Hematopoietic multipotent progenitor cell (in vitro differentiated cells): ENCODE results near the gene ADAMTS2. TPM values are rescaled to one million over a fixed set of nuclear protein-coding genes. Genes with fewer than 3 reads are reported as not detected.

Experiments
- DNase-seq, 3 donors: peaks; one replicate each; pipeline ENCODE4 v3.0.0-alpha.2; 2011 to 2015; ENCODE audit warnings: low read depth in 2 of 3, low spot score in 2 of 3
- total RNA-seq: library from RNA; depleted of rRNA; stranded (reverse); fragments of >200 nt; gene quantifications from one replicate; pipeline ENCODE4 v1.2.3, GENCODE V29; 2012

Gene ADAMTS2
- total RNA-seq = 0.27 TPM

DNA sequence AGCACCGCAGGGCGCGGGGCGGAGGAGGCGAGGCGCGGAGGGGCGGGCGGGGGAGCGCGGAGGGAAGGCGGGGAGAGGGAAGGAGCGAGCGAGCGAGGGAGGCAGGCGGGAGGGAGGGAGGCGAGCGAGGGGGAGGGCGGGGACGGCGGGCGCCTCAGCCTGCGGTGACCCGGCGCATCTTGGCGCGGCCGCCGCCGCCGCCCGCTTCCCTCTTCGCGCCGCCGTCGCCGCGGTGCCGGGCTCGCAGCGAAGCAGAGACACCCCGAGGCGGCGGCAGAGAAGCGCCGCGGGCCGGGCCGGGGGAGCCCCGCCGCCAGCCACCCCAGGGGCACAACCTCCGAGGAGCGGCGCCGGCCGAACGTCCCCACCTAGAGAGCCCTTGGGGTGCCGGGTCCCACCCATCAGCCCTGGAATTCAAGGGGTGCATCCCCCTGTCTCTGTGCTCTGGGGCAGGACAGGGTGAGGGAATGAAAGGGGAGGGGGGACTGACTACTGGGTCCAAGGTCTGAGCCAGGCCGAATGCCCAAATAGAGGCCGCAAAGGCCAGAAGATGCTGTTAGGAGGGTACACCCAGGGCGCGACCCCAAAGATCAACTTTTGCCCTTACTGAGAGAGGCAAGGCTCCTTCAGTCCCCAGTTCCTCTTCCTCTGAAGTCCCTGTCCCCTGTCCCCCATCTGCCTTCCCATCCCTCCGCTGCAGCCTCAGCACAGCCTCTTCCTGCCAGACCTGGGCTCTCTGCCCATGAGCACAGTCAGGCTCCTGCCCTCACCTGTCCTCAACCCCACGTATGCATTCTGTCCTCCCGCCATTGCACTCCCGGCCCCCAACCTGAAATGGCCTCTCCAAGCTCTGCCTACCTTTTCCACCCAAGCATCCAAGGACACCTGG lies at the start of gene ADAMTS2:
TSS of gene ADAMTS2 (minus strand) at position 29 of the 889 bp plus-strand sequence. CDS start 133 bp downstream, outside the sequence.
- DNase-seq = peak in 2 of 3 donors; percentile 62 to 69

DNA sequence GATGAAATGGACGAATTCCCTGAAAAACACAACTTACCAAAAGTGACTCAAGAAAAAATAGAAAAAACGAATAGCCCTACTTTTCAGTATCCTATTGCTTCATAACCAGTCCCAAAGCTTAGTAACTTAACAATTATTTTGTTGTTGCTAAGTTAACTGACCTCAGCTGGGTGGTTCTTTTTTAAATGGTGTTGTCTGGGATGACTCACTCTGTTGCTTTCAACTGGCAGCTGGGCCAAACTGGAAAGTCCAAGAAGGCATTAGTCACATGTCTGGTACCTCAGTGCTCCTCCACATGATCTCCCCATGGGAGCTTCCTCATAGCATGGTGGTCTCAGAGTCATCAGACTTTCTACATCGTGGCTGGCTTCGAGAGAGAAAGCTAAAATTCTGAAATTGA lies 47.8 kb upstream of the ADAMTS2 start:
- no peak for DNase-seq

DNA sequence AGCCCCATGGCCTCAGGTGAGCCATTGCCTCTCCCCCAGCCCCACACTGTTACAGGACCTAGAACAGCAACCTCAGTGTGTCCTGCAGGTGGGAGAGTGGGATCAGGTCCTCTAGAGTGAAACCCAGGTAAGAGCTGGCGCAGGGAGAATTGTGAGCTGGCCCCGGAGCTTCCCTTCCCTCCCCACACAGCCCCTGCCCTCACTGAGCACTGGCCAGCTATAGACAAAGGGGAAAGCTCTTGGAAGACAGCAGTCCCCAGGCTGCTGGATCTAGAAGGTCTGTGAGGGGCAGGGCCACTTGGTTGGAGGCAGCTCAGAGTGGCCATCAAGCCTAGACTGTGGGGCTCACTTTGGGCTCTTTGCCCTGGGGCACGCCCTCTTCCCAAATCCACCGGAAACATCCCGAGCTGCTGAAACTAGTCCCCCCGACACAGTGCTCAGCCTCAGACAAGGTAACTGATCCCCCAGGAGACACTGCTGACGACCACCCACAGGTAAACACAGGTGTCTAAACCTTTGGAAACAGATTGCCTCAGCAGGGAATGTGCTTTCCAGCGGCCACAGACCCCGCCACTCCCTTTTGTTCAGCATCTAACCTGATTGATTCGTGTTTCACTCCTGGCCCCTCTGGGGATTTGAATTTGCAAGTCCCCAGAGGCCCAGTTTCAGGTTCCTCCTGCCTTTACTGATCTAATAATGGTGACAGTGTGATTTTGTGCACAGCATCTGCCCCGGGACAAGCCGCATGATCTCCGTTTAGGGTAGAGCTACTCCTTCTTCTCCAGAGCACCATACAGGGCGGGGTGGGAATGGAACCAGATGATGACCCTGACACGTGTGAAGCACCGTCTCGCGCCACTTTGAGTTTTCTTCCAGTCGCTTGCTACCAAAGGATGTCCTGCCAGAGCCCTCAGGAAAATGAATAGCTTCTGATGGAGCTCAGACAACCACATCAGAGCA lies 42.2 kb upstream of the ADAMTS2 start:
- no peak for DNase-seq

DNA sequence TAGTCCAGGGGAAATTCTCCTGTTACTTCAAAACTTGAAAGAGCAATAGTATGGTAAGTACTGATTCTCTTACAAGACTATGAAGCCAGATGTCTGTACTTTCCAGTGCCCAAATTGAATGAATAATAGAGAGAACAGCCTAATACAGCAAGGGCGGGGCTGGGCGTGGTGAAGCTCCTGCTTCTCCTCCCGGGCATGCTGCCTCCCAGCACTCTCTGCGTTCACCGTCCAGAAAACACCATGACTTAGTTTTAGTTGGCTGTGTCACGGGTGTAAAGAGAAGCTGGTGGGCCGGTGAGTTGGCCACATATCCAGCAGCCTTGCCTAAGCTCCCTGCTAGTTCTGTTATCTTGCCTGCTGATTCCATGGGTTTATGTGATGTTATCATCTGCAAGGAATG lies 40.7 kb upstream of the ADAMTS2 start:
- no peak for DNase-seq

DNA sequence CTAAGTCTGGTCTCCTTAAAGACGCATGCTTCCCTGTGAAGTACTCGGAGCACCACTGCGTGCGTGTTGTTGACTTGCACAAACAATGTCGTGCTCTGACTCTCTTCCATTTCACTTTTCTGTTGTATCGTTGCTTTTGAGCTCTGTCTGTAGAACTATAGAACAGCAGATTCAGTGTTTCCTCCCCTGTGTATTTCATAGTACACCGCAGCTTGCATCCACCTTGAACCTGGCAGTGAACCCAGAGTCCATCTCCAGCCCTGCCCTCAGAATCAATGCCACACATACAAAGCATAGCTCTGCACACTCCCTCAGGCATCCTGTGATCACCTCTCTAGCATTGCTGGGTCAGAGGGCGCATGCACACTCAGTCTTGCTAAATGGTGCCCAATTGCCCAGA lies 37.2 kb upstream of the ADAMTS2 start:
- no peak for DNase-seq

DNA sequence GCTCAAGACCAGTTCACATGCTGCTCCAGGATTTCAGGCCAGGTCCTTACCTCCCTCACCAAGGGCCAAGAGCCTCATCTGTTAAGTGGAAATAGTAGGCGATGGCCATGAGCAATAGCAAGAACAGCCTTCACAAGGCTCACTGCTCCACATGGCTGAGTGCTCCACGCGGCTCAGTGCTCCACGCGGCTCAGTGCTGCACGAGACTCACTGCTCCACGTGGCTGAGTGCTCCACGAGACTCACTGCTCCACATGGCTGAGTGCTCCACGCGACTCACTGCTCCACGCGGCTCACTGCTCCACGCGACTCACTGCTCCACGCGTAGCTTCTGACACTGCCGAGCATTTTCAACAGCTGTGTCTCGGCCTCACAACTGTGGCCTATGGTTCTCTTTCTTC lies 36.4 kb upstream of the ADAMTS2 start:
- no peak for DNase-seq

DNA sequence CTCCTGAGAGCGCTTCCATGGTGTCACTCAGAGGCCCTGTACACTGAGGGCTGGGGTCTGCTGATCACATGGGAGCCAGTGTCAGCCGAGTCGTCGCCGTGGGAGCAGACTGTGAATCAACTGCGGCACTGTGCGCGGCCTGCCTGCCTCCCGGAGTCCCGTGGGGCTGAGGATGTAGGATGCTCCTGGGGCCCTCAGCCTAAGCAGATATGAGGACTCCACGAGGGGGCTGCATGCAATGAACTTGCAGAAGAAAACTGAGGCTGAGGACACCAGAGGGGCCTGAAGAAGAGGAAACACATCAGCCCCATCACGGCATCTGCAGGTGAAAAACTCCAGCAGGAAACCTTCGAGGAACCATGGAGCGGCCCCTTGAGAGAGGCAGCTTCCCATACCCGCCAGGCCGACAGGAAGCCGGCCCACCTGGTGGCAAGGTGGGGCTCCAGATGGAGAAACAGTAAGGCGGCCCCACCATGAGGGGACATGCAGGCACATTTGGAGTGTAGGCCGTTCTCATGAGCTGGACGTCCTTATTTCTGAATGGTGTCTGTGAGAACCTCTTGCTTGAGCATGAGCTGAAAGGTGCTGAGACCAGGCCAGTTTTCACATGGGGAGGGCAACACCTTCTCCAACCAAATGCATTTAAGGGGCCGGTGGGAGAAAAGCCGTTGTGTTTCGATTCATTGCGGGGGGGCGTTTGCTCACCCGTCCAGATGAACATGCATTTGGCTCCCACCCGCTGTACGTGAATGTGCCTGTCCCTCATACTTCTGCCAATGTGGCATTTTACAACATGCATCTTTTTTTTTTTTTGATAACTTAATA lies 35.2 kb upstream of the ADAMTS2 start:
- no peak for DNase-seq

DNA sequence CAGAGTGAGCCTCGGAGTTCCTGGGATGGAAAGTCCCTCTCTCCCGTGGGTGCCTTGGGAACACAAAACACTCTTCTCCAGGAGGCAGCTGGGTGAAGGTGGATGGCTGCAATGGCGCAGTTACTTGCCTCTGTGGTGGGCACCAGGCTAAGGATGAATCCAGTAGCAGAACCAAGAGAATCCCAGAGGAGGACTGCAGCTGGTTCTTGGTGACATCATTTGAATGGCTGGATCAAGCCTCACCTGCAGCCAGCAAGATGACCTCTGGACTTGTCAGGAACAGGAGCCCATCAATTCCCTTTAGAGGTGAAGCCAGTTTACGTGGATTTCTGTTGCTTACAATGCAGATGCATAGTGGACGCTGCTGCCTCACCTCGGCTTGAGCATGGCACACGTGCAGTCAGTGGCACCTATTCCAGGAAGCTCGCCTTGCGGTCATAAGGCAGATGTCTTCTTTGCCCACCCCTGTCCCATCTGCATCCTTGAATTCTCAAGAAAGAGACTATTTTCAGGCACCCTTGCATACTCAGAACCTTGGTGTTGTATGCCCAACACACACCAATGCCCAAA lies 34.1 kb upstream of the ADAMTS2 start:
- DNase-seq = no peak

DNA sequence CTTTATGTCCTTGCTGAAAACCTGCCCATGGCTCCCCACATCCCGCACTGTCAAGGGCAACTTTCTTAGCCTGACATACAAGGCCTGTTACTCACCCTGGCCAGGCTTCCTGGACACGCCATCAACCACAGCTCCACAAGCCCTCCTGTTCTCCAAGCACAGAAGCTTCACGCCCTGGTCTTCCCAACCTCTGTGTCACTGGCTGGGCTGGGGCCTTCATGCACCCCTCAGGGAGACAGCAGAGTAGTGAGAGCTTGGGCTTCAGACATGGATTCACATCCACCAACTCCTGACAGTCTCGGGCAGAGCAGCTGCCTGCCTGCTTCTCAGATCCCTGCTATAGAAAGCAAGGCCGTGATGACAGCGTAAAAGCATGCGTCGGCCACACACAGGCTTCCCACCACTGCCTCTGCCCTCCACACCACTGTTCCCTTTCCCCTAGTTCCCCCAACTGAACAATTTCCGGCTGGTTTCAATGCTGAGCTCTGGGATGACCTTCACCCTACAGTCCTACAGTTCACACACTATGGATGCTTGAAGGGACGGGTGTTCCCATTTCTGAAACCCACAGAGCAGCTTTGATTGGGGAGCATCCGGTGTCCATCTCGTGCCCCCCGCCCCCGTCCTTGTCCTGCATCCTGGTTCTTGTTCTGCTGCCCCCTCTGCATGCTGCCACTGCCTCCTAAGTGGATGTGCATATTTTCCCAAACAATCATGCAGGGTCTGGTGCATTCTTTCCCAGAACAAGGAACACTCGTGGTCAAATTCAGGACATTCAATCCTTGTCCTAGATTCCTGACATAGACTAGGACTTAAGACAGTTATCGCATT lies 33.4 kb upstream of the ADAMTS2 start:
- no peak for DNase-seq

DNA sequence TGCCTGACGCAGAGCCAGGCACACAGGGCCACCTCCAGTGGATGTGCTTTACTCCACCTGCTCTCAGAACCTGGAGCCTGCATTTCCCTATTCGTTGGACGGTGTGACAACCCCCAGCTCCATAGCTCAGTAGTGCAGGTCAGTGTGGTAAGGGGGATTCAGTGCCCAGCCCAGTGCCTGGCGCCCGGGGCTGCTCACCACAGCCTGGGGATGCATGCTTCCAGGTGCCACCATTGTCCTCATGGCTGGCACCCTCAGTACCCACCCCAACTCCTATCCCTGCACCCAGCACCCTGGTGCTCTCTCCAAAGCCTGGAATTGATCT lies 32.8 kb upstream of the ADAMTS2 start:
- DNase-seq = no peak

DNA sequence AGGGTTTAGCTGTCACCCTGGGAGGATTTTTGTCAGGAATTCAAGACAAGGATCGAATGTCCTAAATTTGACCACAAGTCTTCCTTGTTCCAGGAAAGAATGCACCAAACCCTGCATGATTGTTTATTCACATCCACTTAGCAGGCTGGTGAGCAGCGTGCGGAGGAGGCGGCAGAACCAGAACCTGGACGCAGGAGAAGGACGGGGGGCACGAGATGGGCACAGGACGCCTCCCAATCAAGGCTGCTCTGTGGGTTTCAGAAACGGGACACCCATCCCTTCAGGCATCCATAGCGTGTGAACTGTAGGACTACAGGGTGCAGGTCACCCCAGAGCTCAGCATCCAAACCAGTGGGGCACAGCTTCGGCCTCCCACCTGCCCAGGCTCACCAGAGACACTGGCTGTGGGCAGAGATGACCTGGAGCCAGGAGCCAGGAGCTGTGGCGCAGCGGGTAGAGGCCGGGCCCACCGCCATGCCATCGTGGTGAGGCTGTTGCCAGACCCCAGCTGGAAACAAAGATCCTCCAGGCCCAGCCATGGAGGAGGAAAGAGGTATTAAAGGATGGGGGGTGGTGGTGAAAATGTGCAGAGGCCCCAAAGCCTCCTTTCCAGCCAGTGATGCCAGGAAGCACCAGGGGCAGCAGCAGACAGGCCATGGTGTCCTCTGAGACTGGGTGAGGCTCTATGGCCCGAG lies 32.3 kb upstream of the ADAMTS2 start:
- DNase-seq = no peak

DNA sequence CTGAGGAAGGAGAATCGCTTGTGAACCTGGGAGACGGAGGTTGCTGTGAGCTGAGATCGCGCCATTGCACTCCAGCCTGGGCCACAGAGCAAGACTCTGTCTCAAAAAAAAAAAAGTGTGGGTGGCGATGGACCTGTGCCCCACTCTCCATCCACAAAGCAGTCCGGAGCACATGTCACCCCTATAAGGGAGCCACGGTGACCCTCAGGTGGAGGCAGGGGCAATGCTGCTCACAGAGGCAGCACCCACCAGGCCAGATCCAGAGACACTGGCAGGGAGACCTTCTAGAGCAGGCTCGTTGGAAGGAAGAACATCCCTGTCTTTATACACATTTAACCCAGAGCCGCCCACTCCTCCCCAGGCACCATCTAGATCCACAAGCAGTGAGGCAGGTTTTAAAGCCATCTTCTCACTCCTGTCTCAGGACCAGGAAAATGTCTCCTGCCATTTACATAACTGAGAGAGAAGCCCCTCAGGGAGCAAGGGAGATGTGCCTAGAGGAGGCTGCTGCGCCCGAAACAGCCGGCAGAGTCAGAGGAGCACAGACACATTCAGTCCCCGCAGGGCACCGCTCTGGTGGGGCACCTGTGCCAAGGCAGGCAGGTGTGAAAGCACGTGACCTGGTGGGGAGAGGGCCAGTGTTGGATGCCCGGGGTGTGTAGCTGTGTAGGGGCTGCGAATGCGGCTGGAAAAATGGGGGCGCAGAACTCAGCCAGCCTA lies 31.6 kb upstream of the ADAMTS2 start:
- DNase-seq = no peak

DNA sequence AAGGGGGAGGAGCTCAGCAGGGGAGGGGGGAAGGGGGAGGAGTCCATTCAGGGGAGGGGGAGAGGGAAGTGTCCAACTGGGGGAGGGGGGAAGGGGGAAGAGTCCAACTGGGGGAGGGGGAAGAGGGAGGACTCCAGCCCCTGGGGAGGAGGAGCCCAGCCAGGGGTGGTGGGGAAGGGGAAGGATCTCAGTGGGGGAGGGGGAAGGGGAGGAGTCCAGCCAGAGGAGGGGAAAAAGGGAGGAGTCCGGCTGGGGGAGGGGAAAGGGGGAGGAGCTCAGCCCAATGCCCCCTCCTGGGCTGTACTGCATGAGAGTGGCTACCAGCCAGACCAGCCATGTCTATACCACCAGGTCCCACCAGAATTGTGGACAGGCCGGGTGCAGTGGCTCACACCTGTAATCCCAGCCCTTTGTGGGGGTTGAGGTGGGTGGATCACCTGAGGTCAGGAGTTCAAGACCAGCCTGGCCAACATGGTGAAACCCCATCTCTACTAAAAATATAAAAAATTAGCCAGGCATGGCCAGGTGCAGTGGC lies 30.6 kb upstream of the ADAMTS2 start:
- no peak for DNase-seq

DNA sequence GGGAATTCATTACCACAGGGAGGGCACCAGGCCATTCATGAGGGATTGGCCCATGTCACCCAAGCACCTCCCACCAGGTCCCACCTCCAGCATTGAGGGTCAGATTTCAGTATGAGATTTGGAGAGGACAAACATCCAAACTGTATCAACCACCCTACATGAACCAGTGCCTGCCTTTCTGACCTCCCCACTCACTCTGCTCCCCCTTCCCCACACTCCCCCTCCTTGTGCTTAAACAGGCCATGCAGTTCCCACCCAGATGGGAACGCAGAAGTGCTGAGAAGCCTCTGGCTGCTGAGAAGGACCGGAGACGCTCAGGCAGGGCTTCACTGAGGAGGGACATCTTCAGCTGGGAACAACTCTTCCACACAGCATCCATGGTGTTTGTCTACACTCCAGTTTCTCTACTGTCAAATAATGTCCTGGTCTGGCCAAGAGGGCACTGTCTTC lies 30.0 kb upstream of the ADAMTS2 start:
- no peak for DNase-seq

DNA sequence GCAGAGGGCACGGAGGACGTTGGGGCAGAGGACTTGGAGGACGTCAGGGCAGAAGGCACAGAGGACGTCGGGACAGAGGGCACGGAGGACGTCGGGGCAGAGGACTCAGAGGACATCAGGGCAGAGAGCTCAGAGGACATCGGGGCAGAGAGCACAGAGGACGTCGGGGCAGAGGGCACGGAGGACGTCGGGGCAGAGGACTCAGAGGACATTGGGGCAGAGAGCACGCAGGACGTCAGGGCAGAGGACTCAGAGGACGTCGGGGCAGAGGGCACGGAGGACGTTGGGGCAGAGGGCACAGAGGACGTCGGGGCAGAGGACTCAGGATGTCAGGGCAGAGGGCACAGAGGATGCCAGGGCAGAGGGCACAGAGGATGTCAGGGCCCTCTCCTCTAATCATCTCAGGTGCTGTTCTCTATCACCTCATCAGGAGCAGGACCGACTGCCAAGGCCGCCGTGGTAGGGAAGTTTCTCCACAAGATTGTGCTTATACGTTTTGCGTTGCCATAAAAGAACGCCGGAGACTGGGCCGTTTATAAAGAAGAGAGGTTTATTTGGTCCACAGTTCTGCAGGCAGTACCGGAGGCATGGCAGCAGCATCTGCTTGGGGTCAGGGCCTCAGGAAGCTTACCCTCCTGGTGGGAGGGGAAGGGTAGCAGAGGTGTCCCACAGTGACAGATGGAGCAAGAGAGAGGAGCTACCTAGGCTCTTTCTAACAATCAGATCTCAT lies 29.4 kb upstream of the ADAMTS2 start:
- DNase-seq = no peak

DNA sequence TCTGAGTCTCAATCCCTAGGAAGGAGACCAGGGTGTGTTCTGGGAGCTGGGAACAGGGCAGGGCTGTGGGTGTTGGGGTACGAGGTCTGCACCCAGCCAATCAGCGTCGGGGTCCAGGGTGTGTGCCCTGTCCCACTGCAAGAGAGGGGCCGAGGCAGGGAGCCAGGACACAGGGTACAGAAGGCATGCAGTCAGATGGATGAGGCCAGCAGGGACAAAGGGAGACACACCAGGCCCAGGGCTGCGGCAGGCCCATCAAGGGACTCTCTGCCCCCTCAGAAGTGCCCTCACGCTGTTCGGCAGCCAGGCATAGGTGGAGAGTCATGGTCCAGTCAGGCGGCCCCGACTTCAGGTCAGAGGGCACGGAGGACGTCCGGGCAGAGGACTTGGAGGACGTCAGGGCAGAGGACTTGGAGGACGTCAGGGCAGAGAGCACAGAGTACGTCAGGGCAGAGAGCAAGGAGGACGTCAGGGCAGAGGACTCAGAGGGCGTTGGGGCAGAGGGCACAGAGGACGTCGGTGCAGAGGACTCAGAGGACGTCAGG lies 28.8 kb upstream of the ADAMTS2 start:
- DNase-seq = no peak
